ENCODE data around the gene CAMTA1. TPM values are rescaled to one million over a fixed set of nuclear protein-coding genes. Genes with fewer than 3 reads are reported as not detected.

CAMTA1 gene
- total and polyA plus RNA-seq, 12 donors, result 123 to 265 (median 142) TPM

- no peak overlapping the region for H3K4me3 ChIP-seq
- no peaks in the 10 kb centered on the region for H3K9me3 ChIP-seq
- H3K27me3 ChIP-seq, result no peaks in the 10 kb centered on the region
- intact Hi-C loops (cut with DNase I), result loop anchor here in 6 of 10 donors (1.0 to 5.0 kb wide), 4 partner anchors 84 to 149 kb away; no protein-coding TSS in a partner anchor
- peaks cover 0 to 16% (median 0%) of the 10 kb centered on the region in 9 donors for H3K4me1 ChIP-seq
- no peak overlapping the region for H3K27ac ChIP-seq
- DNase-seq (no peak), ATAC-seq (no peak)
- 75 to 93% methylated on average over 3 of the region's 3 CpGs for WGBS, 2 donors
- H3K36me3 ChIP-seq, result peaks cover 0 to under 1% (median 0%) of the 10 kb centered on the region in 9 donors
- TF ChIP-seq CTCF (IDR thresholded peaks at IDR 0.05), result no peak
Observed at GRCh38 chr1:7753641-7754040, 968.4 kb downstream of the CAMTA1 start.

GRCh38 chr1:7754234-7754633 lies 969.0 kb downstream of the CAMTA1 start:
- WGBS, 2 donors, result 85 to 94% methylated on average over 3 of the region's 3 CpGs
- intact Hi-C loops (cut with DNase I), result loop anchor here in 3 of 10 donors (5.0 kb wide), 1 partner anchor 148 kb away; no protein-coding TSS in a partner anchor

GRCh38 chr1:7755448-7755847 lies 970.2 kb downstream of the CAMTA1 start:
- no peak for TF ChIP-seq CTCF (IDR thresholded peaks at IDR 0.05)
- Histone ChIP-seq H3K4me1 (peaks cover 0 to 16% (median 0%) of the 10 kb centered on the region in 9 donors), H3K36me3 (no peaks in the 10 kb centered on the region), H3K9me3 (no peaks in the 10 kb centered on the region), H3K4me3 (no peak overlapping the region), H3K27ac (no peak overlapping the region), H3K27me3 (no peaks in the 10 kb centered on the region)
- DNase-seq (no peak), ATAC-seq (no peak)
- intact Hi-C loops (cut with DNase I), result no loop called here
- WGBS, 2 donors, result 61 to 100% methylated on average over 1 of the region's 1 CpG

More at GRCh38 chr1:7754234-7754633, 969.0 kb downstream of the CAMTA1 start:
- H3K9me3 ChIP-seq, result no peaks in the 10 kb centered on the region
- H3K27me3 ChIP-seq, result no peaks in the 10 kb centered on the region
- DNase-seq (no peak), ATAC-seq (no peak)
- no peak overlapping the region for H3K4me3 ChIP-seq
- no peak for TF ChIP-seq CTCF (IDR thresholded peaks at IDR 0.05)
- peaks cover 0 to 16% (median 0%) of the 10 kb centered on the region in 9 donors for H3K4me1 ChIP-seq
- no peaks in the 10 kb centered on the region for H3K36me3 ChIP-seq
- H3K27ac ChIP-seq, result no peak overlapping the region

GRCh38 chr1:7760245-7760644 lies 975.0 kb downstream of the CAMTA1 start:
- H3K36me3 ChIP-seq, result no peaks in the 10 kb centered on the region
- 72 to 85% methylated on average over 6 of the region's 6 CpGs for WGBS, 2 donors
- no peaks in the 10 kb centered on the region for H3K9me3 ChIP-seq
- intact Hi-C loops (cut with DNase I), result no loop called here
- DNase-seq (no peak), ATAC-seq (peak in 1 of 8 donors; percentile 51)
- H3K27ac ChIP-seq, result no peak overlapping the region
- H3K4me3 ChIP-seq, result no peak overlapping the region
- TF ChIP-seq CTCF (IDR thresholded peaks at IDR 0.05), result no peak
- no peaks in the 10 kb centered on the region for H3K27me3 ChIP-seq
- H3K4me1 ChIP-seq, result no peaks in the 10 kb centered on the region
